ENCODE results near the gene SLC35F3.

Gene SLC35F3

GRCh38 chr1:234330843-234331215 is 426.4 kb downstream of the SLC35F3 start:
- DNase-seq = no peak

GRCh38 chr1:234331507-234331906 is 427.0 kb downstream of the SLC35F3 start:
- DNase-seq = no peak

- no peak for DNase-seq
Observed at GRCh38 chr1:234336359-234336758, 431.9 kb downstream of the SLC35F3 start.

GRCh38 chr1:234337233-234337632 is 432.8 kb downstream of the SLC35F3 start:
- no peak for DNase-seq

GRCh38 chr1:234340528-234340927 is 436.1 kb downstream of the SLC35F3 start:
- DNase-seq = no peak

- DNase-seq = no peak
Observed at GRCh38 chr1:234342774-234343173, 438.3 kb downstream of the SLC35F3 start.

GRCh38 chr1:234345237-234345636 is 440.8 kb downstream of the SLC35F3 start:
- DNase-seq = no peak

GRCh38 chr1:234348964-234349363 is 444.5 kb downstream of the SLC35F3 start:
- no peak for DNase-seq

GRCh38 chr1:234355782-234356510 is 451.5 kb downstream of the SLC35F3 start:
- no peak for DNase-seq

- DNase-seq = peak; percentile 15
Observed at GRCh38 chr1:234356615-234357269, 452.3 kb downstream of the SLC35F3 start.

- DNase-seq = no peak
Observed at GRCh38 chr1:234357831-234358230, 453.4 kb downstream of the SLC35F3 start.

- DNase-seq = no peak
Observed at GRCh38 chr1:234361102-234361603, 456.7 kb downstream of the SLC35F3 start.

- no peak for DNase-seq
Observed at GRCh38 chr1:234362558-234362957, 458.1 kb downstream of the SLC35F3 start.

- DNase-seq = no peak
Observed at GRCh38 chr1:234368320-234369032, 464.0 kb downstream of the SLC35F3 start.

GRCh38 chr1:234369033-234369430 is 464.6 kb downstream of the SLC35F3 start:
- no peak for DNase-seq

- DNase-seq = no peak
Observed at GRCh38 chr1:234369784-234370183, 465.3 kb downstream of the SLC35F3 start.

GRCh38 chr1:234371414-234371813 is 466.9 kb downstream of the SLC35F3 start:
- DNase-seq = no peak

- no peak for DNase-seq
Observed at GRCh38 chr1:234372011-234372757, 467.7 kb downstream of the SLC35F3 start.

GRCh38 chr1:234373064-234373958 is 468.8 kb downstream of the SLC35F3 start, which contains the start of gene COA6:
COA6 (plus strand) TSS chr1:234373456; CDS start chr1:234373467, 11 bp downstream.
- peak; percentile 67 for DNase-seq

- no peak for DNase-seq
Observed at GRCh38 chr1:234373959-234374254, 469.4 kb downstream of the SLC35F3 start.

Data from NCI-H748 treated with DMSO at 0.1 percent for 48 hours (cell line).